T47D (cell line): ENCODE data around the gene ABCA13.

Experiments used
- DNase-seq, 2 experiments: peaks; one replicate each; pipeline versions ENCODE4 v3.0.0 to v3.0.0-alpha.2; 2011 to 2012; ENCODE audit warnings: low read depth in 1 of 2, low spot score in 1 of 2
- JUND ChIP-seq: IDR thresholded peaks from 2 replicates; pipeline ENCODE4 v1.6.1; 2012; ENCODE audit warnings: low read depth
- in situ Hi-C: cut with HindIII; loops from 2 replicates; pipeline ENCODE4 v1.10.0; 2016; ENCODE audit warnings: low sequenced_read_pairs, low pct_unique_long_range_greater_than_20kb

ABCA13 gene

DNA sequence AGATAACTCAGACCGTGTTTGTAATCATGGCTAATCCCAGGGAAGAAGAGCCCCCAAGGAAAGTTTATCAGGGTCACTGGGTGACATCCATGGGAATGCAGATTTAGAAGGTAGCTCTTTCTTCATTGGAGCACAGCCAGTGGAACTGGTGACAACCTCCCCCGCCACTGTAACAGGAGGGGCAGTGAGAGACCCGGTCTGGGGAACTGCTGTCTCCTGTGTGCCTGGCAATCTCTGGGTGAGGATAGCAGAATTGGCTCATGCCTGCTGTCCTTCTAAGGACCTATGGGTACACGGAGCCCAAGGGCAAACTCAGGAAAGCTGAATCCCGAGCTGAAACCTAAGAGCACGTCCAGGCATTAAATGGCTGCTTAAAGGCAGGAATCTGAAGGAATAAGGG lies 341.6 kb downstream of the ABCA13 start:
- no peak for DNase-seq
- TF ChIP-seq JUND: no peak
- in situ Hi-C loops: no loop called here

DNA sequence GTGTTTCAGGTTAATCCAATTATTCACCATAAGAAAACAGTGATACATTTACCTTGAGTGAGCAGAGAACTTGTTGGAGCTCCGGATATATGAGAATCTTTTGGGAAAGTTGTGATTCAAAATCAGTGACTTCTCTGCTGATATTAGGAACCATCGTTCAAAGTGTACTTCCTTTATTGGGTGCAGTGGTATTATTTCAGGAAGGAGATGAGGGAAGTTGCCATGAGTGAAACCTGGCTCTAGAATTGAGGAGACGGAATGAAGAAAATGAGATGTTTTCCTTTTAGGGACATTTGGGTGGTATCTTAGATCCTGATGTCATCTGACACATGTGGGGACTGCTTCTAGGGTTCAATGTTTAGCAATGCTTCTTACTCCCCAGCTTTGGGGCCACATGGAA lies 343.9 kb downstream of the ABCA13 start:
- no peak for DNase-seq
- TF ChIP-seq JUND: no peak
- in situ Hi-C loops: no loop called here

DNA sequence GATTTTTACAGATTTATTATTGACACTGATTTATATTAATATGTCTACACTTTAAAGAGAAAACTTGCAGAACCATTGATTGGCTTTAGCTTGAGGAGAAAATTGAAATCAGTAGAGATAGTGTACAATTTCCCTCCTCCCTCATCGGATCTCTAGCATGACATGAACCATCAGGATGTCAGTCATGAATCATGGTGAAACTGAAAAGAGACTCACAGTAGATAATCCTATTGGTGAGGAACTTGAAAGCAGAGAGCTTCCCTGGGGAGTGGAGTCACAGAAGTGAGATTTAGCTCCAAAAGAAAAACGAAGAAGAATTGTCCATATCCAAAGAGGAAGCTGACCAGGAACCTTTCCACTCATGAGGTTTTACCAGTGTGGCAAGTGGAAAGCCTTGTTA lies 346.8 kb downstream of the ABCA13 start:
- TF ChIP-seq JUND: no peak
- in situ Hi-C loops: no loop called here
- no peak for DNase-seq

DNA sequence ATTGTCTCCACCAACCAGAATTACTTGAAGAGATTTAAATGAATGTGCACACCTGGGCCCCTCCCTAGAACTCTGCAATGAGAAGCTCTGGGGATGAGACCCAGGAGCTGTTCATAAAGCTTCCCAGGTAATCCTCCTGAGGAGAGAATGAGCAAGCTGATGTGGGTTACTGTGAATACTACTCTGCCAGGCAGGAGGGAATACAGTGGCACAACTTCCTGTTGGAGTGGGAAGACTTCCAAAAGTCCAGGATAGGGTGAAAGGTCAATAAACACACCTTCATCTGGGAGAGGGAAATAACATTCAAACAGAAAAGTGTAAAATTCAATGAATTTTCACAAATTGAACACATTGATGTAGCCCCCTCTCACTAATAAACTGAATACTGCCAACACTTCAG lies 351.4 kb downstream of the ABCA13 start:
- in situ Hi-C loops: no loop called here
- no peak for DNase-seq
- no peak for TF ChIP-seq JUND

DNA sequence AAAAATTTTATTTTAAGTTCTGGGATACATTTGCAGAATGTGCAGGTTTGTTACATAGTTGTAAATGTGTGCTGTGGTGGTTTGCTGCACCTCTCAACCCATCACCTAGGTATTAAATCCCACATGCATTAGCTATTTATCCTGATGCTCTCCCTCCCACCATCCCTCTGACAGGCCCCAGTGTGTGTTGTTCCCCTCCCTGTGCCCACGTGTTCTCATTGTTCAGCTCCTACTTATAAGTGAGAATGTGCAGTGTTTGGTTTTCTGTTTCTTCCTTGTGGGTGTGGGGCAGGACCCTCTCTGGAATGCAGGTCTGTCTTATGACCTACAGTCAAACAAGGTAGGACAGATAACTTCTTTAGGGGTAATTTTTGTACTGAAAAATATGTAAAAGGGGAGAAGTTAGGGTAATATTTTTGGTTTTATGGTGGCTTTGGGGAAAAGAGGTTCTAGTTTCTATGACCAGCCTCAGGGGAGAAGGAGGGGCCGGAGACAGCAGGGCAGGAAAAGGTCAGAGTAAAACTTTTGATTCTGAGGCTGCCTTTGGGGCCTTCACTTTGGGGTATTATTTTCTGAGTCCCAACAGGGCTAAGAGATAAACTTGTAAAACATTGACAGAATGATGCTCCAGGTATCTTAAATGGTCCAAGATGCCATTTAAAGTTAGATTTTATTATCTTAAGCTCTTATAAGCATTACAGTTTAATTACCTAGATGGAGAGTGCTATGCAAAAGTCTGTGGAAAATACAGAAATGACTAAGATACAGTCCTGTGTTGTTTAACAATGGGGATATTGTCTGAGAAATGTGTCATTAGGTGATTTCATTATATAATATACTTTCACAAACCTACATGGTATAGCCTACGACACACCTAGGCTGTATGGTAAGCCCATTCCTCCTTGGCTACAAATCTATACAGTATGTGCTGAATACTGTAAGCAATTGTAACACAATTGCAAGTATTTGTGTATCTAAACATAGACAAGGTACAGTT lies 354.8 kb downstream of the ABCA13 start:
- in situ Hi-C loops: no loop called here
- no peak for DNase-seq
- TF ChIP-seq JUND: no peak

DNA sequence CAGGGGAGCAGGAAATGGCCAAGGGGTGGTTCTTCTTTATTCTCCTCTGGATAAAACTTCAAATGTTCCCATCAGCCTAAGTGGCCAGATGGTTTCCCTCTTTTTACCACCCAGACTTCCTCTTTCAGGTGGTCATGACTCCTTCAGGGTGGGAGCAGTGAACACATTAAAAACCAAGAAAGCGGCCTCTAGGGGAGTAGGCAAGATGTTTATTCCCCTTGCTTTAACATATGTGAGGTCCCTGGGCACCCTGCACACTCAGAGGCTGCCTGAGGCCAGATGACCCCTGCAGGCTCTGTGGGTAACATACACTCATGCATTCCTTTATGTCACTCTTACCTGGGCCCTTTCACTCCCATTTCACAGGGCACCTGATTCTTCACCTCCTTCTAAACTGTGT lies 357.4 kb downstream of the ABCA13 start:
- no peak for DNase-seq
- in situ Hi-C loops: no loop called here
- TF ChIP-seq JUND: no peak

DNA sequence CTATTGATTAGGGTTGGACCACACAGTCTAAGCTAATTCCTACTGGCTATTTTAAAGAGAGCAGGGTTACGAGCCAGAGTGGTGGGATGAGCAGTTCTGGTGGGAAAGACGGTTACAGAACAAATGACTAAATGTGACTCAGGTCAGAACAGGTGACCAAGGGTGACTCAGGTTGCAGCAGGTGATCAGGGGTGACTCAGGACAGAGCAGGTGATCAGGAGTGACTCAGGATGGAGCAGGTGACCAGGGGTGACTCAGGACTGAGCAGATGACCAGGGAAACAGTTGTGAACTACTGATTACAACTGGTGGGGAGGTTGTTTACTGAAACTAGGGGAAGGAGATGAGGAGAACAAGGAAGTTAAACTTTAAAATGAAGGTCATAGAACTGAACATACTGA lies 366.3 kb downstream of the ABCA13 start:
- DNase-seq: no peak
- in situ Hi-C loops: no loop called here
- no peak for TF ChIP-seq JUND

DNA sequence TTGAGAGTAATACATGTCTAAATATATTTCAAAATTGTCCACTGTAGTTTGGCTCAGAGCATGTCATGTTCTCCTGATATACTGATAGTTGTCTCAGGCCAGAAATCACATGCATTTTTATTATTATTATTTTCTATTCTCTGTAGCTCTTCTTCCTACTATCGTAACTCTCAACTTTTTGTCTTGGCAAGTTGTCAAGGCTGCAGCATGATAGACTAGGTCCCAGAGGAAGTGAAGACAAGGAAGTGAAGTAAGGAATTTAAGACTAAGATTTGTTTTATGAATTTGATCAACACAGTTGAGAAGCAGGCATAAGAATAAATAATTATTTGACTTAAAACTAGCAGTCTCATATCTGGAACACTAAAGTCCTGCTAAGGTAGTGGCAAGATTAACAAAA lies 369.5 kb downstream of the ABCA13 start:
- in situ Hi-C loops: no loop called here
- TF ChIP-seq JUND: no peak

DNA sequence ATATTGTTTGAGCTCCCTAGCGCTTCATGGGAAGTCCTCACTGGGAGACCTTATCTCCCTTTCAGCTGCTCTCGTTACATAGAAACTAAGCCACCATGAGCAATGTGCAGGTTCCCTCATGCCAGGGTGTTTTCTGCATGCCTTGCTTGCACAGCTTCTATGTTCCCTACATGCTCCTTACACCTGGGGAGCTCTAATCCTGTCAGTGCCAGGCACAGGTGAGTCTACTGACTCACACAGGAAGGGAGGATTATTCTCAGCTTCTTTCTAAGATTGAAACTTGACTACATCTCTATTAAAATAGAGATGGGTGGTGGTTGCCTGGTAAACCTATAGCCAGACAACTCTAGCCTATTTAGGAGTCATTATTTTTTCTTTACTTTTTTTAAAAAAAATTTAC lies 377.4 kb downstream of the ABCA13 start:
- no peak for DNase-seq
- no peak for TF ChIP-seq JUND
- in situ Hi-C loops: no loop called here

More for the DNA sequence above, 369.5 kb downstream of the ABCA13 start:
- no peak for DNase-seq

DNA sequence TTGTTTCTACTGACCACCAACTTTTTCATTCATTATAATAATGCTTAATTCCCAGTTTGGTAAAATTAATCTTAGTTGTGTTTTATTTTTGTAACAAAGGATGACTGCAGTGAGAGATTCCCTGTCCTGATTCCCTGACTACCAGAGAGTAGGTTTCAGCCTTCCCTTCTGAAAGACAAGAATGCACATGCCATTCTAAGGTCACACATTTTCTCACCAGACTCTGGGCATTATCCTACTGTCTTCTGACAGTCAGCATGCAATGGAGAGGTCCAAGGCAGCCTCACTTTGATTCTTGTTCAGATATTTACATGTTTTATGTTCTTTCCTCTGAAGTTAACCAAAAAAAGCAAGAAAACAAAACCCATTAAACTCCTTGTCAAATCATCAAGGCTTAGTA lies 380.4 kb downstream of the ABCA13 start:
- in situ Hi-C loops: no loop called here
- no peak for TF ChIP-seq JUND
- DNase-seq: no peak

DNA sequence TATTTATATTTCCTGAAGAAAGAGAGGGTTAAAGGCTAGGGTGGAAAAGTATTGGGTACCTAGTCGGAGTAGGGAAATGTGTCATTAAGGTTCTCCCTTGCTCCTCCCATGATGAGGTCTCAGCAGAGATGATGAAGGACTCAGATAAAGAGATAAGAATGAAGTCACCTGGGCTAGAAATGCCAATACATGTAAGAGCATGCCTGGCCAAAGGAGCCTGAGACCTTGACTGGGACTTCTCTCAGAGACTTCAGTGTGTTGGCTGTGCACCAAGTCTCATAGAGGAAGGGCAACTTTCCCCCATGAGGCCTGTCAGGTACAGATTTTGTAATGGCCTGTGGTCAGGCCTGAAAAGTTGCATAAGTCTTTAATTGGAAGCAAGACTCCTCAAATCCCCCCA lies 392.1 kb downstream of the ABCA13 start:
- DNase-seq: no peak
- TF ChIP-seq JUND: no peak
- in situ Hi-C loops: no loop called here

DNA sequence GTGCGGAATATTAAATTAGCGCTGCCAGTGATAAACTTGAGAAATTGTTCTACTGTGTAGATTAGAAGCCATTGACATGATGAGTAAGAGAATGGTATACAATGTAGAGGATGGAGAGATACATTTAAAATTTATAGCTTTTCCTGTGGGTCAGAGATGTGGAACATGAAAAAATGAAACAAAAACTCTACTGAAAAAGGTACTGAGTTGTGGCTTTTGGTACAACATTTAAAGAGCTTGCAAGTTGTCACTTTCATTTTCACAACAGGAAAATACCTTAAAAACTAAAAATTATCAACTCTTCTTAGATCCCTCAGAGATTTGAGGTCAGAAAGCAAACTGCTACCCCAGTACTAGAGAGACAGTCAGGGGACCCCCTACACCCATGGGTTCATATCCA lies 404.3 kb downstream of the ABCA13 start:
- no peak for DNase-seq
- in situ Hi-C loops: no loop called here
- TF ChIP-seq JUND: no peak

DNA sequence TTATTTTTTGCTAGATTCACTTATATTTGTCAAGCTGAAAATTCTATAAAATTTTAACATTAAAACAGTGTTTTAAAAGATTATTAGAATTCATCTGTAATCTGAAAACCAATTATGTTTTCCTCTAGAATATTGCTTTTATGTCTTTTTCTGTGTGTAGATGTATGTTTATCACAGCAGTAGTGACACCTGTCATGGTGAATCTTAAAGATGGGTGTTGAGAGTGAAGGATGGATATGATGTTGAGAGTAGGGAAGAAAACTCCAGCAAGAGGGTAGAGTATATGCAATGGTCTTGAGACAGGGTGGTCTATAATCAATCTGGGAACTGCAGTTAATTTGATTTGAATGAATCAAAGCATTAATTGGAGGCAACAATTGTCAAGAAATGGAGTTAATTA lies 416.2 kb downstream of the ABCA13 start:
- no peak for TF ChIP-seq JUND
- DNase-seq: no peak
- in situ Hi-C loops: no loop called here

DNA sequence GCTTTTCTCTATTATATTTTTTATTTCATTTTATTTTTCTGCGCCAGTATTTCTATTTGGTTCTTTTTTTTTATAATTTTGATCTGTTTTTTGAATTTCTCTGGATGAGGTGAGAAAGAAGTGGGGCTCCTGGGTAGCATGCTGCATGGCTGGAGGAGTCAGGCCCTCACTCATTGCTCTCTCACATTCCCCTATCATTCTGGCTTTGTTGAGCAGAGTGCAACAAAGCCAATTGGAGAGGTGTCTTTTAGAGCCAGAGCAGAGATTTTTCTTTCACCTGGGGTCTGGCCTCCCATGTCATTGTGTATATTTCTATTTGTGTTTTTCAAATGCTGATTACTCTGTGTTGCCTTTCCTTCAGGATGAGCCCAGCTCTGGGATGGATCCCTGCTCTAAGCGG lies 423.1 kb downstream of the ABCA13 start:
- no peak for TF ChIP-seq JUND
- in situ Hi-C loops: no loop called here
- DNase-seq: no peak
